Forelimb muscle (tissue), 1 donor: Measurements from ENCODE around the gene MIXL1. TPM values are rescaled to one million over a fixed set of nuclear protein-coding genes. Genes with fewer than 3 reads are reported as not detected.
"Not testable (repeated sequence)": the region's sequence is repeated elsewhere in the genome, so short reads cannot be mapped to it uniquely, and the experiment has no call there.

ENCODE experiments used
- DNase-seq: peaks from one replicate; pipeline ENCODE4 v3.0.0-alpha.2; 2013; ENCODE audit warnings: low read depth
- polyA plus RNA-seq: library from polyadenylated mRNA; unstranded; fragments of 120-200 nt; gene quantifications from one replicate; pipeline ENCODE4 v1.2.1, GENCODE V29; 2013; ENCODE audit not compliant: insufficient read length

MIXL1 gene
- 0.44 TPM for polyA plus RNA-seq

DNA sequence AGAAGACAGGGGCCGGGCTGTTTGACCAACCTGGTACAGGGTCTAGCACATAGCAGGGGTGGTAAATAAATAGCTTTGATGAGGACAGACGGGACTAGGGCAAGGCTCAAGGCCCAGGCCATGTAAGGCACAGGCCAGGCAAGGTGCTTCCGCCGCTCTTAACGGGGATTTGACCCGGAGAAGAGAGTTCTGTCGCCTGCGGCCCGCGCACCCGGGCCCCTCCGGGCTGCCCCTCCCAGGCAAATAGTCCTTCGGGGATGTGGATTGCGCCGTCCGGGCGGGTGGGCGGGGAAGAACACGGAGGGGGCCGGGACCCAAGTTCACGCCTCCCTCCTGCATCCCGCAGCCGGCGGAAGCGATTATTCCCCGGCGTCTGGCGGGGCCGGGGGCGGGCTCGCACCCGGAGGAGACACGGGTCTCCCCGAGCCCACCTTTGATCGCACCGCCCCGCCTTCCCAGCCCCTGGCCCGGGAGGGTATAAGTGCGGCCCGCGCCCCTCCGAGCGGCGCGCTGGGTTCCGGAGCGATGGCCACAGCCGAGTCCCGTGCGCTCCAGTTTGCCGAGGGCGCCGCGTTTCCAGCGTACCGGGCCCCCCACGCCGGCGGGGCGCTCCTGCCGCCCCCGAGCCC is at the start of gene MIXL1:
TSS of gene MIXL1 (plus strand) at position 508 of the 629 bp plus-strand sequence. CDS start at position 526, 18 bp downstream.
- DNase-seq = no peak

DNA sequence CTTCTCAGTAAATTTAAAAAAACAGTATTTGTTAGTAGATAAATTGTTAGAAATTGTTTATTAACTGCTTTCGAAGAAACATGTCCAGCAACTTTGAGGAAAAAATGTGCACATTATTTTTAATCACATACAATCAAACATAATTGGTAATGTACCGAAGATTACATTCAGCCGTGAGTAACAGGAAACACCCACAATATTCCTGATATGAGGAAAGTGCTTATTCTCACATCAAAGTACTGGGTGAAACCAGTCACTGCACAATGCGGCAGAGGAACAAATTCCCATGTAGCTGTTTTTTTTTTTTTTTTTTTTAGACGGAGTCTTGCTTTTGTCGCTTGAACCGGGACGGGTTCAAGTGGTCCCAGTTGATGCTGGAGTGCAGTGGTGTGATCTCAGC is 46.6 kb upstream of the MIXL1 start:
- DNase-seq = no peak

- DNase-seq = no peak
Measured at GRCh38 chr1:226181996-226182714, 41.3 kb upstream of the MIXL1 start.

- DNase-seq = no peak
Measured at GRCh38 chr1:226185141-226186036, 38.1 kb upstream of the MIXL1 start.

- DNase-seq = peak; percentile 88
Measured at GRCh38 chr1:226186124-226187018, 37.1 kb upstream of the MIXL1 start, which contains the start of gene ACBD3. ACBD3 (minus strand) TSS chr1:226186741; CDS start chr1:226186675, 66 bp downstream.

DNA sequence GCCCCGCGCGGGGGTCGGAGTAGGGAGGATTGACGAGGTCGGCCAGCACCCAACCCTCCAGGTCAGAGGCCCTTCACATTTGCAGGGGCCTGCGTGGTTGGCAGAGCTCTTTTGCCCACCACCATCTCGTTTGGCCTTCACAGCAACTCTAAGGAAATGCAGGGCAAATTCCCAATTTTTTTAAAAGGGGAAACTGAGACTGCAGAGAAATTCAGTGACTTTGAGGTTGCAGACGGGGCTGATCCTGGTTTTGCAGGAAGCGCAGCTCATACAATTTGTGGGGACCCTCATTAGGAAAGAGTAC is 36.5 kb upstream of the MIXL1 start:
- no peak for DNase-seq

DNA sequence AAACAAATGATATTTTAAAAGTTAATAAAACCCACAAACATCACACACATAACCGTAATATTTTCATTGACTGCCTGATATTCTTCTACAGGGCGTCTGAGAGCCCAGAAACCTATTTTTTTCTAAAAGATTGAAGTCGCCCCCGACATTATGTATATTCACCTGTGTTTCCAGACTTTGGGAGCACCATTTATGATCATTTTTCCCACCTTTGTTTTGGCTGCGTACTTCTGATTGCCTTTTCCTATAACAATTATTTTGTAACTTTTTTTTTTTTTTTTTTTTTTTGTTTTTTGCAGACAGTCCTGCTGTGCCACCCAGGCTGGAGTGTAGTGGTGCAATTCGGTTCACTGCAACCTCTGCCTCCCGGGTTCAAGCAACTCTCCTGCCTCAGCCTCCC is 36.1 kb upstream of the MIXL1 start:
- DNase-seq = no peak

DNA sequence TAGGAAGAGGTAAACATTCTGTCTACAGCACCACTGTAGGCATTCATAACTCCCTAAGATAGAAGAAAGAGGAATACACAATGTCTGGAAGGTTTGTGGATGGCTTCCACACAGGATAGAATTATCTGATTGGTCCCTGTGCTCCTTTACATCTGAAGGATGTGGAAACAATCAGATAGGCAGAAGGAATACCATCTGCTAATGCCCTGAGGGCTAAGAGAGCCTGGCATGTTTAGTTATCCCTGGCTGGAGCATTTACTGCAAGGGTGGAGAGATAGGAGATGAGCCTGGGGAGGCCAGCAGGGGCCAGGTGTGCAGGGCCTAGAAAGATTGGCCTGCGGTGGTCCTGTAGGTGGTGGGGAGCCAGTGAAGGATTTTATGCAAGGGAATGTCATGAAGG is 28.3 kb upstream of the MIXL1 start:
- no peak for DNase-seq

DNA sequence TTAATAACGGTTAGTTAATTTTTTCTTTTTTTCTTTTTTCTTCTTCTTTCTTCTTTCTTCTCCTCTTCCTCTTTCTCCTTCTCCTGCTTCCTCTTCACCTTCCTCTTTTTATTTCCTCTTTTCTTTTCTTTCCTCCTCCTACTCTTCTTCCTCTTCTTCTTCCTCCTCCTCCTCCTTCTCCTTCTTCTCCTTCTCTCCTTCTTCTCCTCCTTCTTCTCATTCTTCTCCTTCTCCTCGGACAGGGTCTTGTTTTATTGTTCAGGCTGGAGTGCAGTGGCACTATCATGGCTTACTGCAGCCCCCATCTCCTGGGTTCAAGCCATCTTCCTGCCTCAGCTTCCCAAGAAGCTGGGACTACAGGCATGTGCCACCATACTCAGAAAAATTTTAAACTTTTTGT is 23.5 kb upstream of the MIXL1 start:
- DNase-seq = no peak

DNA sequence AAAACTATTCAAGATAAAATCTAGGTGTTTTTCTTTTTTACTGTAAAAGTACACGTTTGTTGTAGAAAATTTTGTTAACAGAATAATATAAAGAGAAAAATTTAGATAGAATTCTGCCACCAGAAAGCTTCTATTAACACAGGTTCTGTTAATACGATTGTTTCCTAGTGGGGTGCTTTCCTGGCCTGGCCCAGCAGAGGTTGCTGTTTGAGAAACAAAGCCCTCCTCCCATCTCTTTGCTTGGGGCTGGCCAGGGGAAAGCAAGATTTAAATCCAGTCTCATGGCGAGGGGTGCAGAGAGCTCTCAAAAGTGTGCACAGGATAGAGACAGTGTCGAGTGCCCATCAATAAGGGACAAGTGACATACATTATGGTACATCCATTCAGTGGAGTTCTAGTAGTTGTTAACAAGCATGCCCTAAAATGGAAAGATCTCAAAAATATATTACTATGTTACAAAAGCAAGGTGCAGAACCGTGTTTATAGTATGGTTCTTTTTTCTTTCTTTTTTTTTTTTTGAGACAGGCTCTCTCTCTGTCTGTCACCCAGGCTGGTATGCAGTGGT is 22.4 kb upstream of the MIXL1 start:
- DNase-seq = no peak

GRCh38 chr1:226202246-226202645 is 21.2 kb upstream of the MIXL1 start:
- no peak for DNase-seq

DNA sequence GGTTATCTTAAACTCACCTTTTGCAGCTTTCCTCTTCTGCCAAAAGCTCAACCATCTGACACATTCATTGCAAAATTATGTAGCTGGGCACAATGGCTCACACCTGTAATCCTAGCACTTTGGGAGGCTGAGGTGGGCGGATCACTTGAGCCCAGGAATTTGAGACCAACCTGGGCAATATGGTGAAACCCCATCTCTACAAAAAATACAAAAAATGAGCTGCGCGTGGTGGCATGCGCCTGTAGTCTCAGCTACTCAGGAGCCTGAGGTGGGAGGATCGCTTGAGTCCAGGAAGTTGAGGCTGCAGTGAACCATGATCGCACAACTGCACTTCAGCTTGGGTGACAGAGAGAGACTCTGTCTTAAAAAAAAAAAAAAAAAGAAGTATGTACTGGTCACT is 20.8 kb upstream of the MIXL1 start:
- not testable (repeated sequence) for DNase-seq

GRCh38 chr1:226203240-226203639 is 20.2 kb upstream of the MIXL1 start:
- no peak for DNase-seq

- no peak for DNase-seq
Measured at GRCh38 chr1:226203655-226204054, 19.8 kb upstream of the MIXL1 start.

DNA sequence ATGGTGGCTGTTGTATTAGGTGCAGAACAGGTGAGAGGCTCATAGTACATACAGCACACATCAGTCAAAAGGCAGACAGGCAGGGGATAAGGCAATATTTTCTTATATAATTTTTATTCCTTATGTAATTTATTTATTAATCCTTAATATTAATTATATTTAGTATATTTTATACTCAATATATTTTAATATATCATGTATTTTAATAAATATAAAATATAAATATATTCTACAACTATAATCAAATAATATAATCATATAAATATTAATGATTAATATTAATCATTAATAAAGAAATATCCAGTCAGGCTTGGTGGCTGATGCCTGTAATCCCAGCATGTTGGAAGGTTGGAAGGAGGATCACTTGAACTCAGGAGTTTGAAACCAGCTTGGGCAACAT is 19.3 kb upstream of the MIXL1 start:
- no peak for DNase-seq

- DNase-seq = no peak
Measured at GRCh38 chr1:226207048-226207447, 16.4 kb upstream of the MIXL1 start.

GRCh38 chr1:226209307-226210059 is 14.0 kb upstream of the MIXL1 start:
- DNase-seq = no peak

DNA sequence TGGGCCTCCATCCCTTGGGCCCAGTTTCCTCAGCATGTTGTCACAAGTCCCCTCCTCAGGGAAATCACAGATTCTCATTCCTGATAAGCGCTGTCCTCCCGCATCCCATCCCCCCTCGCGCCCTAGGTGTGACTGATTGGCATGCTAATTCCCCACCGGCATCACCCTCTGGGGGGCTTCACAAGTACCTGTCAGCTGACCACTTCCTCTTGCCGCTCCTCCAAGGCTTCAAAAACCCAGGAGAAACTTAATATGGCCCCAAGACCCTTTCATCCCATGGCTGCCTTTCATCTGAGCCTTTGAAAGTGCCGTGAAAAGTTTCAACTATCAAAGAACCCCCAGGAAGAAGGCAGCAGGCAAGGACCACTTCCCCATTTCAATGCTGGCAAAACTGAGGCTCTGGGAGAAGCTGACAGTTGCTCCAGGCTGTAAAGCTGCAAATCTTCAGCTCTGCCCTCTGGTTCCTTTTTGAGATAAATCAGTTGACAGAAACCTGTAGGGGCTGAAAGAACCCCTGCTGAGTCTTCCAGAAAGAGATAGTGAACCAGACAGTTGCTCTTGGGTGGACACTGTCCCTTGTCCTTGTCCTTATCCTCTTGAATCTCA is 12.8 kb upstream of the MIXL1 start:
- no peak for DNase-seq

- DNase-seq = no peak
Measured at GRCh38 chr1:226211181-226211821, 12.2 kb upstream of the MIXL1 start.
